Measurements from ENCODE around the gene NTMT2. TPM values are rescaled to one million over a fixed set of nuclear protein-coding genes. Genes with fewer than 3 reads are reported as not detected.

The NTMT2 gene
- total RNA-seq, 1 donor from 2014 or later = not detected

- no peak for TF ChIP-seq CTCF (IDR thresholded peaks at IDR 0.05)
- TF ChIP-seq EZH2phosphoT487 (IDR thresholded peaks at IDR 0.05) = no peak
- no peak for TF ChIP-seq EZH2 (IDR thresholded peaks at IDR 0.05)
- no peaks in the 10 kb centered on the region for H3K9me3 ChIP-seq (ENCODE audit: low read depth)
- peaks cover 6% of the 10 kb centered on the region for H3K9me3 Mint-ChIP-seq
Measured at GRCh38 chr1:170182442-170182841, 36.7 kb downstream of the NTMT2 start.

GRCh38 chr1:170192546-170192945 is 46.8 kb downstream of the NTMT2 start:
- no peak overlapping the region for H3K9ac ChIP-seq
- H3K27ac ChIP-seq = no peak overlapping the region
- H3K27ac Mint-ChIP-seq = no peak overlapping the region
- no peak overlapping the region for H2AFZ ChIP-seq (replicated peaks)
- no peak overlapping the region for H3K4me3 Mint-ChIP-seq
- H3K27me3 ChIP-seq = no peaks in the 10 kb centered on the region
- peaks cover 5% of the 10 kb centered on the region for H3K36me3 Mint-ChIP-seq
- H3K27me3 Mint-ChIP-seq (ENCODE audit: insufficient read depth, low read depth) = no peaks in the 10 kb centered on the region
- no peaks in the 10 kb centered on the region for H3K9me3 ChIP-seq (ENCODE audit: low read depth)
- no peaks in the 10 kb centered on the region for H3K4me1 Mint-ChIP-seq
- H4K20me1 ChIP-seq (ENCODE audit: low read depth) = no peaks in the 10 kb centered on the region
- H3K36me3 ChIP-seq = no peaks in the 10 kb centered on the region
- TF ChIP-seq EZH2 (IDR thresholded peaks at IDR 0.05) (no peak), CTCF (IDR thresholded peaks at IDR 0.05) (no peak), EZH2phosphoT487 (IDR thresholded peaks at IDR 0.05) (no peak)
- H3K4me2 ChIP-seq = no peak overlapping the region
- H3K4me1 ChIP-seq = no peaks in the 10 kb centered on the region
- no peak overlapping the region for H3K4me3 ChIP-seq
- no peak for DNase-seq (ENCODE audit: low spot score)
- no peaks in the 10 kb centered on the region for H3K79me2 ChIP-seq (ENCODE audit: low read depth)
- H3K9me3 Mint-ChIP-seq = peaks cover 25% of the 10 kb centered on the region
- H3F3A ChIP-seq (ENCODE audit: low read depth) = no peaks in the 10 kb centered on the region

More at GRCh38 chr1:170182442-170182841, 36.7 kb downstream of the NTMT2 start:
- Mint-ChIP-seq H3K27ac (no peak overlapping the region), H3K4me3 (no peak overlapping the region), H3K4me1 (no peaks in the 10 kb centered on the region), H3K27me3 (ENCODE audit: insufficient read depth, low read depth) (no peaks in the 10 kb centered on the region), H3K36me3 (no peaks in the 10 kb centered on the region)
- Histone ChIP-seq H2AFZ (replicated peaks) (no peak overlapping the region), H3F3A (ENCODE audit: low read depth) (no peaks in the 10 kb centered on the region), H3K79me2 (ENCODE audit: low read depth) (no peaks in the 10 kb centered on the region), H3K4me1 (no peaks in the 10 kb centered on the region), H4K20me1 (ENCODE audit: low read depth) (no peaks in the 10 kb centered on the region), H3K27ac (no peak overlapping the region), H3K4me2 (no peak overlapping the region), H3K36me3 (no peaks in the 10 kb centered on the region), H3K9ac (no peak overlapping the region), H3K27me3 (no peaks in the 10 kb centered on the region), H3K4me3 (no peak overlapping the region)
- no peak for DNase-seq (ENCODE audit: low spot score)

- Histone ChIP-seq H3K27me3 (no peaks in the 10 kb centered on the region), H4K20me1 (ENCODE audit: low read depth) (no peaks in the 10 kb centered on the region), H3K36me3 (no peaks in the 10 kb centered on the region), H3K4me3 (no peak overlapping the region), H3K4me2 (no peak overlapping the region), H3K27ac (no peak overlapping the region), H3K4me1 (no peaks in the 10 kb centered on the region), H3F3A (ENCODE audit: low read depth) (no peaks in the 10 kb centered on the region), H3K9me3 (ENCODE audit: low read depth) (no peaks in the 10 kb centered on the region), H3K79me2 (ENCODE audit: low read depth) (no peaks in the 10 kb centered on the region), H3K9ac (no peak overlapping the region), H2AFZ (replicated peaks) (no peak overlapping the region)
- peaks cover 12% of the 10 kb centered on the region for H3K9me3 Mint-ChIP-seq
- H3K27ac Mint-ChIP-seq = no peak overlapping the region
- no peaks in the 10 kb centered on the region for H3K27me3 Mint-ChIP-seq (ENCODE audit: insufficient read depth, low read depth)
- peaks cover 5% of the 10 kb centered on the region for H3K36me3 Mint-ChIP-seq
- TF ChIP-seq EZH2phosphoT487 (IDR thresholded peaks at IDR 0.05) = no peak
- no peaks in the 10 kb centered on the region for H3K4me1 Mint-ChIP-seq
- H3K4me3 Mint-ChIP-seq = no peak overlapping the region
- no peak for DNase-seq (ENCODE audit: low spot score)
Measured at GRCh38 chr1:170194451-170194850, 48.7 kb downstream of the NTMT2 start.

- no peaks in the 10 kb centered on the region for H4K20me1 ChIP-seq (ENCODE audit: low read depth)
- Mint-ChIP-seq H3K36me3 (no peaks in the 10 kb centered on the region), H3K4me1 (no peaks in the 10 kb centered on the region), H3K27ac (no peak overlapping the region), H3K27me3 (ENCODE audit: insufficient read depth, low read depth) (no peaks in the 10 kb centered on the region), H3K4me3 (no peak overlapping the region), H3K9me3 (no peaks in the 10 kb centered on the region)
- H3K9ac ChIP-seq = no peak overlapping the region
- no peak overlapping the region for H3K4me2 ChIP-seq
- H2AFZ ChIP-seq (replicated peaks) = no peak overlapping the region
- no peak overlapping the region for H3K4me3 ChIP-seq
- H3K27ac ChIP-seq = no peak overlapping the region
- no peaks in the 10 kb centered on the region for H3F3A ChIP-seq (ENCODE audit: low read depth)
- H3K27me3 ChIP-seq = no peaks in the 10 kb centered on the region
- TF ChIP-seq EZH2phosphoT487 (IDR thresholded peaks at IDR 0.05) = no peak
- no peak for TF ChIP-seq CTCF (IDR thresholded peaks at IDR 0.05)
- TF ChIP-seq EZH2 (IDR thresholded peaks at IDR 0.05) = no peak
- no peaks in the 10 kb centered on the region for H3K4me1 ChIP-seq
- H3K36me3 ChIP-seq = no peaks in the 10 kb centered on the region
- no peaks in the 10 kb centered on the region for H3K9me3 ChIP-seq (ENCODE audit: low read depth)
- no peaks in the 10 kb centered on the region for H3K79me2 ChIP-seq (ENCODE audit: low read depth)
- DNase-seq (ENCODE audit: low spot score) = no peak
Measured at GRCh38 chr1:170196490-170197236, 50.9 kb downstream of the NTMT2 start.

Data from neural progenitor cell (in vitro differentiated cells).